ENCODE data around the gene ZFYVE26.

Gene ZFYVE26

DNA sequence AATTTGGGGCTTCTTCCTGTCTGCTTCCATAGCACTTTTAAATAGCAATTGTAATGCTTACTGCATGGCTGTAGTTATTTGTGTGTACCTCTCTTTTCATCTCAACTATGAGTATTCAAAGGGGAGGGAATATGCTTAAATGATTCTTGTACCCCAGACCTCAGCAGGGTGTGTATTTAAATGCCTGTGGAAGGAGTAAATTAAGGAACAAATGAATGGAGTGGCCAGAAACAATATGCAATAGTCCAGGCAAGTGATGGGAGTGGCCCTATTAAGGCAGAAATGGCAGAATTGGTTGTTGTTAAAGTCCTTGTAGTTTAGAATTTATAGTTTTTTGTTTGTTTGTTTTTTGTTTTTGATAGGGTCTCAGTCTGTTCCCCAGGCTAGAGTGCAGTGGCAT lies 4.7 kb upstream of the ZFYVE26 start:
- TF ChIP-seq, protein P1, sequence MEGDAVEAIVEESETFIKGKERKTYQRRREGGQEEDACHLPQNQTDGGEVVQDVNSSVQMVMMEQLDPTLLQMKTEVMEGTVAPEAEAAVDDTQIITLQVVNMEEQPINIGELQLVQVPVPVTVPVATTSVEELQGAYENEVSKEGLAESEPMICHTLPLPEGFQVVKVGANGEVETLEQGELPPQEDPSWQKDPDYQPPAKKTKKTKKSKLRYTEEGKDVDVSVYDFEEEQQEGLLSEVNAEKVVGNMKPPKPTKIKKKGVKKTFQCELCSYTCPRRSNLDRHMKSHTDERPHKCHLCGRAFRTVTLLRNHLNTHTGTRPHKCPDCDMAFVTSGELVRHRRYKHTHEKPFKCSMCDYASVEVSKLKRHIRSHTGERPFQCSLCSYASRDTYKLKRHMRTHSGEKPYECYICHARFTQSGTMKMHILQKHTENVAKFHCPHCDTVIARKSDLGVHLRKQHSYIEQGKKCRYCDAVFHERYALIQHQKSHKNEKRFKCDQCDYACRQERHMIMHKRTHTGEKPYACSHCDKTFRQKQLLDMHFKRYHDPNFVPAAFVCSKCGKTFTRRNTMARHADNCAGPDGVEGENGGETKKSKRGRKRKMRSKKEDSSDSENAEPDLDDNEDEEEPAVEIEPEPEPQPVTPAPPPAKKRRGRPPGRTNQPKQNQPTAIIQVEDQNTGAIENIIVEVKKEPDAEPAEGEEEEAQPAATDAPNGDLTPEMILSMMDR (IDR thresholded peaks at IDR 0.05) = no peak

DNA sequence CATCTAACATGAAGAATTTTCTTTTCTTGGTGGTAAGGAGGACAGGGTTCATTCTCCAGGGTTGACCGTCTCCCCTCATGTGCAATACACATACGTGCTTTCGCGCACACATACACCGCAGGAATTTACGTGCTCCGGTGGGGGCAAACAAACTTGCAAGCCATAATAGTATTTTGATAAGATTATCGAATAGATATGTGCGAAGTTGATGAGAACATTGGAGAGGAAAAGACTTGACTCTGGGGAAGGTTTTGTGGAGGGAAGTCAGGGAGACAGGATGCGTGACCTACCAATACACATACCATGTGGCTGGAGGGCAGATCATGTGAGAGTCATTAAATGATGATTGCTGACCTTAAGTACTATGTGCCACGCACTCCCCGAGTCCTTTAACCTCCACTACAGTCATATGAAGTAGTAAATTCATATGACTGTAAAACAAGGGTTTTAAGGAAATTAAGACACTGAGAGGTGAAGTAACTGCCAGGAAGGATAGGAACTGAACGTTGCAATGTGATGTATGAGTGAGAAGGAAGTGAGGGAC lies 4.1 kb upstream of the ZFYVE26 start:
- TF ChIP-seq, protein P1 (IDR thresholded peaks at IDR 0.05) = no peak

DNA sequence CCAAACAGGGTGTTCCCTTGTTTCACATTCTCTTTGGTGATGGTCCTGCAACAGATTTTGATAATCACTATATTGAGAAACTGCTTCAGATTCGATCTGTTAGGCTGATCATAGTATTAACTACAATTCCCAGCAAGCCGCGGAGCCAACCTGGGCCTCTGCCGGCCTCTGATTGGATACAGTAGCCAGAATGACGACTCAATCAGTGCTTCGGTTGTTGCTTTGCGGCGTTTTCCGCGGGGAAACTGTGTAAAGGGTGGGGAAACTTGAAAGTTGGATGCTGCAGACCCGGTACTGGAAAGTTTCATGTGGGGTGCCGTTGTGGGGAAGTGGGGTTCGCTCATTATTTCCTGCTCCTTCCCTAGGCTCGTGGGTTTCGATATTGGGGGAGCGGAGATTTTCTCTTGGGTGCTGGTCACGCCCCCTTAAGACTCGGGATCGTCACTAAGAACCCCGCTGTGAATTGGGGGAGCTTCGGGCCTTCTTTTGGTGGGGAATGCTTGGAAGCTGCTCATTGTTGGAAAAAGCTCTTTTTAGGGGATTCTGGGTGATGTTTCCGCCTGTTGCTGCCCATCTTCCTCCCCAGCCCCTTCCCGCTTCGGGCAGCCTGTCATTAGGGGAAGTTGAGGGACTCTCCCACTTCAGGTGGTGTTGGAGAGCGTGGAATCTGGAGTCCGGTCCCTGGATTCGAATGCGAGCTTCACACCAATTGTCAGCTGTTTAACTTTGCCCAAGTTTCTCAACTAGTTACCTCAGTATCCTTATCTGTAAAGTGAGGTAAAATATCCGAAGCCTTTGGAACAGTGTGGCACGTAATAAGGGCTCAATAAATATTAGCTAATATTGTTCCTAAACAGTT lies 3.4 kb upstream of the ZFYVE26 start, which contains the start of gene RAD51B:
TSS of gene RAD51B (plus strand) at position 217 of the 859 bp plus-strand sequence.
- TF ChIP-seq, protein P1 (IDR thresholded peaks at IDR 0.05) = no peak

DNA sequence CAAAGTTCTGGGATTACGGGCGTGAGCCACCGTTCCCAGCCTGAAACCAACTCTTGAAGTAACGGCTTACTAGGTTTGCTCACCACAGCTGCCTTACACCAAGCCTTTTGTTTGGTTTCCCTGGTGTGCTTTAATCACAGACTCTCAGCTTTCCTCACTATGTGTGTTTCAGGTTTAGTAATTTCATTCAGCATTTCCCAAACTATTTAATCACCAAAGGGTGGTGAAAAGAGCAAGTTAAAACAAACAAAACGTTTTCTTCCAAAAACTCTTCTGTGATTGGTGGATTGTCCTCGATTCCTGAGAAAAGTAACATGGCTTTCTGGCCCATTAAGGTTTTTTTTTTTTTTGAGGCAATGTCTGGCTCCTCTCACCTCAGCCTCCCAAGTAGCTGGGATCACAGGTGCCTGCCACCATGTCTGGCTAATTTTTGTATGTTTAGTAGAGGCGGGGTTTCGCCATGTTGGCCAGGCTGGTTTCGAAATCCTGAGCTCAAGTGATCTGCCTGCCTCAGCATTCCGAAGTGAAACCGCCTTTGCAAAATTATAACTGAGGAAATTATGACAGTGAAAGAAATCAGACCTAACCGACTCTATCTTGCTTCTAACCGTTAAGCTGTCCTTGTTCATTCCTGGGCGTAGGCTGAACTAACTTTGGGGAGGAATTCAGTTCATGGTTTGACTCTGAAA lies 1.5 kb upstream of the ZFYVE26 start:
- TF ChIP-seq, protein P1 (IDR thresholded peaks at IDR 0.05) = no peak

DNA sequence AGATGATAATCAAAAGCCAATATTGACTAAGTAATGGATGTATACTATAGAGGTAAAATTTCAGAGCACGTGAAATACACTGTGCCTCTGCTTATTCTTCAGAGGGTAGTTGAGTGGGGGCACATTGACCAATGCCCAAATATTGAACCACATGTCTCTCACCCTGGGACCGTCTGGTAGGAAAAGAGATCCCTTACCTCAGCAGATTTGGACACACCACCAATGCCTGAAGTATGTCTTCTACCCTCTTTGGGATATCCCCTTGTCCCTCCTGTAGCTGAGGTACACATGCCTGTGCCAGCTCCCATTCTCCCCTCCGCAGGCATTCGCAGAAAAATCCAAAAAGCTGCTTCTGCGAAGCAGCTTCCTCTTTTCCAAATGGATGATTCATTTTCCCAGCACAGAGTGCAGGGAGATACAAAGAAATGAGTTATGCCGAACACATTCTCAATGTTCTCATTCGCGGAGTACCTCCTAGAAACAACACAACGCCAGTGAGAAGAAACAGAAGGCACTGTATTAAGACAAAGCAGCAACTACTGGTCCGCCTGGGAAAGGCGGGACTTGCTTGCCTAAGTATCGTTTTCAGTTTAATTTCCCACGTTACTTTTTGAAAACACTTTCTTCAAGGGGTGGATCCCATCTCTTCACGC lies 691 bp downstream of the ZFYVE26 start:
- TF ChIP-seq, protein P1 (IDR thresholded peaks at IDR 0.05) = no peak

DNA sequence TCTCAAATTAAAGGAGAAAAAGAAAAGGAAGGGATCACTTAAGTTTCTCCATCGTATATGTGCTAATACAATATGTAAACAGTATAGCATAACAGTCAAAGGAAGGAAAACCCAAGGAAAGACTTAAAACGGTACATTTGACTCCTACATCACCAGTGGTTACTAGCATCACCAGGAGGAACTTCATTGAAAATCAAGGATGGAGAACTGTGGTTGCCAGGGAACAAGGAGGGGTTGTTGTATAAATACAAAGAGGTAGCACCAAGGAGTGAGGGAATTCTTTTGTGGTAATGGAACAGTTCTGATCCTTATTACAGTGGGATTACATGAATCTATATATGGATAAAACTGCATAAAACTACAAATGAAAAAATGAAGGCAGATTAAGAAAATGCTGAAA lies 1.6 kb downstream of the ZFYVE26 start:
- TF ChIP-seq, protein P1 (IDR thresholded peaks at IDR 0.05) = no peak

DNA sequence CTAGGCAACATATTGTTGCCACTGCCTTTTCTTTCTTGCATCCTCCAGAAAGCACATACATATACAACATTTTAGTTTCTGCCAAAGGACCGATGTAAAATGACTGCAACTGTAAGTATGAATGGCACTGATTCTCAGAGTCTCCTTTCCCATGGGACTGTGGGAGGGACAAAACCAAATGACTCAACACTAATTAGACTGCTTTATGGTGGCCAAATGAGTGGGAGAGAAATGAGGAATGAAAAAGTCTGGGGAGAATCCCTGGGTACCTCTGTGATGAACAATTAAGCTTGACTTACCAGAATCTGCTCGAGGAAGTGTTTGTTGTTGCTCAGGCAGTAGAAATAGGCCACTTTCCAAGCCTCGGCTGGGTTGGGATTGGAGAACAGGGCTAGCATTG lies 10.1 kb downstream of the ZFYVE26 start:
- TF ChIP-seq, protein P1 (IDR thresholded peaks at IDR 0.05) = no peak

Data from LNCAP (cell line).